Peyer's patch (tissue), 4 donors: ENCODE measurements around the gene FCER2. TPM values are rescaled to one million over a fixed set of nuclear protein-coding genes. Genes with fewer than 3 reads are reported as not detected.

Experiments used
- DNase-seq, 3 donors: peaks; one replicate each; pipeline ENCODE4 v3.0.0-alpha.2; 2017 to 2019
- H3K27ac ChIP-seq, 4 donors: fragments of 200-600 bp; sonication (generic); one replicate each; pipeline ENCODE4 v1.5.1; 2016 to 2019
- H3K27me3 ChIP-seq, 2 donors: fragments of 200-600 bp; sonication (generic); one replicate each; pipeline ENCODE4 v1.5.1; 2019
- H3K36me3 ChIP-seq, 3 donors: fragments of 200-600 bp; sonication (generic); one replicate each; pipeline ENCODE4 v1.5.1; 2016 to 2019
- H3K4me1 ChIP-seq, 4 donors: fragments of 200-600 bp; sonication (generic); one replicate each; pipeline ENCODE4 v1.5.1; 2016 to 2019
- H3K4me3 ChIP-seq, 4 donors: fragments of 200-600 bp; sonication (generic); 1 replicate in 3 of 4; 2 replicates in 1 of 4; pipeline ENCODE4 v1.5.1; 2016 to 2019; ENCODE audit warnings: mild to moderate bottlenecking in 1 of 4
- H3K9me3 ChIP-seq, 4 donors: fragments of 200-600 bp; sonication (generic); one replicate each; pipeline ENCODE4 v1.5.1; 2016 to 2019; ENCODE audit warnings: mild to moderate bottlenecking in 1 of 4
- POLR2A ChIP-seq, 2 donors: fragments of 450-650 bp; IDR thresholded peaks; one replicate each; pipeline ENCODE4 v1.5.1; 2017; ENCODE audit warnings: antibody characterized with exemption in 2 of 2, mild to moderate bottlenecking in 2 of 2, moderate library complexity in 2 of 2
- total RNA-seq, 4 donors: library from RNA; depleted of rRNA; stranded (reverse); fragments of >200 nt; gene quantifications; one replicate each; pipeline ENCODE4 v1.1.0, GENCODE V29; 2016
- TF ChIP-seq, protein P1 (sequence below), 6 experiments: fragments of 450-650 bp in 4 of 6; fragments of 200-600 bp in 2 of 6; sonication (generic) in 1 of 6; IDR thresholded peaks; one replicate each; pipeline ENCODE4 v1.5.1; 2017 to 2019; ENCODE audit warnings: antibody characterized with exemption in 6 of 6, mild to moderate bottlenecking in 3 of 6, moderate library complexity in 1 of 6

Gene FCER2
- total RNA-seq, 4 donors from 2014 or later, result 2.0 to 10.7 TPM; not detected in 2

DNA sequence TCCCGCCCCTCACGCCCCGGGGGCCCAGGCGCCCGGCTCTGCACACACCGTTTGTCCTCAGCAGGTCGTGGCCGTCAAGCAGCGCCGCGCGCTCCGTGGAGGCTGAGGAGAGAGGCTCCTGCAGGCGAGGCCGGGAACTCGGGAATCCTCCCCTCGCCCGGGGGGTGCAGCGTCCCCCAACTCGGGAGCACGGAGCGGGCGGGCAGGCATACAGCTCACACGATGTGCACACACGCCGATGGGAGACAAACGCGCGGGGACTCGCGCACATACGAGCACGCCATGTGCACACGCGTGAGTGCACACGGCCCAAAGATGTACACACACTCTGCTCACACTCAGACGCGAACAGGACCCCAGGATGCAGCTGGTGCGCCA is 29.3 kb upstream of the FCER2 start:
- Histone ChIP-seq H3K36me3 (no peaks in the 10 kb centered on the region), H3K27ac (no peak overlapping the region), H3K9me3 (no peaks in the 10 kb centered on the region), H3K4me3 (no peak overlapping the region), H3K27me3 (peaks cover 0 to 27% of the 10 kb centered on the region in 2 donors), H3K4me1 (peaks cover 0 to 11% (median 3%) of the 10 kb centered on the region in 4 donors)
- TF ChIP-seq, protein P1, sequence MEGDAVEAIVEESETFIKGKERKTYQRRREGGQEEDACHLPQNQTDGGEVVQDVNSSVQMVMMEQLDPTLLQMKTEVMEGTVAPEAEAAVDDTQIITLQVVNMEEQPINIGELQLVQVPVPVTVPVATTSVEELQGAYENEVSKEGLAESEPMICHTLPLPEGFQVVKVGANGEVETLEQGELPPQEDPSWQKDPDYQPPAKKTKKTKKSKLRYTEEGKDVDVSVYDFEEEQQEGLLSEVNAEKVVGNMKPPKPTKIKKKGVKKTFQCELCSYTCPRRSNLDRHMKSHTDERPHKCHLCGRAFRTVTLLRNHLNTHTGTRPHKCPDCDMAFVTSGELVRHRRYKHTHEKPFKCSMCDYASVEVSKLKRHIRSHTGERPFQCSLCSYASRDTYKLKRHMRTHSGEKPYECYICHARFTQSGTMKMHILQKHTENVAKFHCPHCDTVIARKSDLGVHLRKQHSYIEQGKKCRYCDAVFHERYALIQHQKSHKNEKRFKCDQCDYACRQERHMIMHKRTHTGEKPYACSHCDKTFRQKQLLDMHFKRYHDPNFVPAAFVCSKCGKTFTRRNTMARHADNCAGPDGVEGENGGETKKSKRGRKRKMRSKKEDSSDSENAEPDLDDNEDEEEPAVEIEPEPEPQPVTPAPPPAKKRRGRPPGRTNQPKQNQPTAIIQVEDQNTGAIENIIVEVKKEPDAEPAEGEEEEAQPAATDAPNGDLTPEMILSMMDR (IDR thresholded peaks at IDR 0.05), result no peak
- DNase-seq, result no peak

DNA sequence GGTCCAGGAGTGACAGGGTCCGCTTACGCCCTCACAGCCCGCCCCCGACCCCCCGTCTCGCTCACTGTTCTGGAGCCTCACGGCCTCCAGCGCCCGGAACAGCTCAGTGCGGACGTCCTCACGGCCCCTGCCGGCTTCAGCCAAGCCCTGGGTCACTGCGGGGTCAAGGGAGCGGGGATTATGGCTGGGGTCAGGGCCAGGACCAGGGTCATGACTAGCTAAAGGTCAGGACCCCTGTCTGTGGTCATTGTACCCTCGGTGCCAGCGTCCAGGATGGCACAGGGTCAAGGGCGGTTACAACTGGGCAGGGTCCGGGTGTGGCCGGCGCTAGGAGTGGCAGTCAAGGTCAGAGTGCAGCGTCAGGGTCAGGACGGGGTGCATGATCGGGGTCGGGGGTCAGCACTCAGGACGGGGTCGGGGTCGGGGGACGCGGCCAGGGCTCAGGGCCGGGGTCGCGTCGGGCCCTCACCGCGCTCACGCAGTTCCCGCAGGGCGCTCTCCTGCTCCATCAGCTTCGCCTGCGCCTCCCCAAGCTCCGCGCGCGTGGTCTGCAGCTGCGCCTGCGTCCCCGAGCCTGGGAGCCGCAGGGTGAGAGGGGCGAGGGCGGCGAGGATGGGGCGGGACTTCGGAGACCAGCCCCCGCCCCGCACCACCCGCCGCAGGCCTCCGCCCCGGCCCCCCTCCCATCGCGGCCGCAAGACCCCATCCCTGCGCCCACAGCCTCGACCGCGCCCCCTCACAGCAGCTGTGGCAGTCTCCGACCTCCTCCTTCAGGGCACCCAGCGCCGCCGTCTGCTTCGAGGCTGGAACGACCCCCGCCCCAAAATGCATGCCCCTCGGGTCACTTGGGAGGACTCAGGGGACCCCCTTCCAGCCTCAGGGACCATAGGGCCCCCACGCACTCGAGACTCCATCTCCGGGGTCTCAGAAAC is 28.6 kb upstream of the FCER2 start:
- H3K27ac ChIP-seq, result no peak overlapping the region
- peak overlapping the region in 1 of 4 donors; percentile 15 for H3K4me3 ChIP-seq
- peaks cover 0 to 27% of the 10 kb centered on the region in 2 donors for H3K27me3 ChIP-seq
- TF ChIP-seq, protein P1 (IDR thresholded peaks at IDR 0.05), result no peak
- no peak for TF ChIP-seq POLR2A (IDR thresholded peaks at IDR 0.05)
- DNase-seq, result no peak
- peaks cover 0 to 11% (median 3%) of the 10 kb centered on the region in 4 donors for H3K4me1 ChIP-seq
- H3K36me3 ChIP-seq, result no peaks in the 10 kb centered on the region
- no peaks in the 10 kb centered on the region for H3K9me3 ChIP-seq

DNA sequence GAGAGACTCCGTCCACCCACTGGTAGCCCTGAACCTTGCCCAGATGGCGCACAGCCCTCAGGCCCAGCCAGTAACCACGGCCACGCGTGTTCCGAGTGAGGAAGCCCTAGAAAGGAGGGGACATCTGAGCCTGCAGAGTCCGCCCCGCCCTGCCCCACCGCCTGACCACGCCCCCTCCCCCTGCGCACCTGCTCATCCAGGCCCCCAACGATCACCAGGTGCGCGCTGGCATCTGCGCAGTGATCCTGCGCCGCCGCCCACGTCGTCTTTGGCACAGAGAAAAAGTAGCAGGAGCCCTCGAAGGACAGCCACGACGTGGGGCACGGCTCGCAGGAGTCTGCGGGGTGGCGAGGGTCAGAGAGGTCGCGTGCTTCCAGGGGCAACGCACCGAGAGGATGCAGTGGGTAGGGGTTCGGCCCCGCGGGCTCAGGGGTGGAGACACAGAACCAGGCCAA is 27.9 kb upstream of the FCER2 start:
- H3K36me3 ChIP-seq, result no peaks in the 10 kb centered on the region
- H3K9me3 ChIP-seq, result no peaks in the 10 kb centered on the region
- TF ChIP-seq POLR2A (IDR thresholded peaks at IDR 0.05), result no peak
- TF ChIP-seq, protein P1 (IDR thresholded peaks at IDR 0.05), result no peak
- no peak overlapping the region for H3K27ac ChIP-seq
- peaks cover 0 to 11% (median 3%) of the 10 kb centered on the region in 4 donors for H3K4me1 ChIP-seq
- H3K27me3 ChIP-seq, result peaks cover 0 to 27% of the 10 kb centered on the region in 2 donors
- peak overlapping the region in 1 of 4 donors; percentile 15 for H3K4me3 ChIP-seq
- no peak for DNase-seq

DNA sequence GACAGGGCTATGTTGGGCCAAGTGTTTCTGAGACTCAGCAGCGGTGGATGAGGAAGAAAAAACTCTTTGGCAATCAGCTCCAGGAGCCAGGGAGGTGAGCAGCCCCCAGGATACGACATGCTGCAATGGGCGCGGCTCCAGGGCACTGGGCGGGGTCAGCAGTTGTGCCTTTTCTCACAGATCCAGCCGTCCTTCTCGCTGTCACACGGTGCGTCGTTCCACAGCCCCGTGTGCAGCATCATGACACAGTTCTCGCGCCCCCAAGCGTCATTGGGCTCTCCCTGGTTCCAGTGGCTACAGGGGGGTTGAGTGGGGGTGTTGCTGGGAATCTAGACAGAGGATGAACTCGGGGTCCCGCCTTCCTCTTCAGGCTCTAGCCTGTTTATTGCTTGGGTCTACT is 27.3 kb upstream of the FCER2 start:
- H3K9me3 ChIP-seq, result no peaks in the 10 kb centered on the region
- peaks cover 0 to 11% (median 3%) of the 10 kb centered on the region in 4 donors for H3K4me1 ChIP-seq
- peaks cover 0 to 27% of the 10 kb centered on the region in 2 donors for H3K27me3 ChIP-seq
- H3K4me3 ChIP-seq, result no peak overlapping the region
- H3K27ac ChIP-seq, result no peak overlapping the region
- no peaks in the 10 kb centered on the region for H3K36me3 ChIP-seq
- no peak for DNase-seq
- TF ChIP-seq POLR2A (IDR thresholded peaks at IDR 0.05), result no peak
- TF ChIP-seq, protein P1 (IDR thresholded peaks at IDR 0.05), result no peak

DNA sequence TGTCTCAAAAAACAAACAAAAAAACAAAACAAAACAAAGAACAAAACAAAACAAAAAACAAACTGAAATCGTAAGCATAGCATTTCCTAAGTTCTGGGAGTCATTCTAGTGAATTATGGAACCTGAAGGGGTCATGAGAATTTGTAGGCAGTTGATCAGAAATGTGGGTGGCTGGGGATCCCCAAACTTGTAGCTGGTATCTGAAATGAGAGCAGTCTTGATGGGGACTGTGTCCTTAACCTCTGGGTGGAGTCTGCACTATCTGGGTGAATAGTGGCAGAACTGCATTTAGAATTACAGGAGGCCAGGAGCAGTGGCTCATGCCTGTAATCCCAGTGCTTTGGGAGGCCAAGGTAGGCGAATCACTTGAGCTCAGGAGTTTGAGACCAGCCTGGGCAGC is 23.9 kb upstream of the FCER2 start:
- no peak for DNase-seq
- H3K36me3 ChIP-seq, result no peaks in the 10 kb centered on the region
- peaks cover 0 to 24% of the 10 kb centered on the region in 2 donors for H3K27me3 ChIP-seq
- H3K4me3 ChIP-seq, result no peak overlapping the region
- H3K27ac ChIP-seq, result no peak overlapping the region
- H3K9me3 ChIP-seq, result no peaks in the 10 kb centered on the region
- peaks cover 0 to 11% (median 3%) of the 10 kb centered on the region in 4 donors for H3K4me1 ChIP-seq
- TF ChIP-seq, protein P1 (IDR thresholded peaks at IDR 0.05), result no peak
